Activated CD8-positive, alpha-beta T cell treated with anti-CD3 and anti-CD28 coated beads, Interleukin-2, amount 10 ng/mL, durations not matched to agents 7 days and 5 days (primary cell): ENCODE results near the gene LPIN1. TPM values are rescaled to one million over a fixed set of nuclear protein-coding genes. Genes with fewer than 3 reads are reported as not detected.

Experiments
- ATAC-seq: fragments of 150-1000 bp; cut with Tn5 transposase; one replicate; pipeline ENCODE4 v1.10.0; 2021; ENCODE audit warnings: moderate library complexity
- CTCF ChIA-PET: fragments of 350-600 bp; sonication (Branson Sonifier 250); formaldehyde crosslinking; loops from one replicate; lab custom pipeline; 2021; ENCODE audit warnings: antibody characterized with exemption; lab: Charles Lee
- POLR2A ChIA-PET: fragments of 350-600 bp; sonication (Branson Sonifier 250); formaldehyde crosslinking; loops from one replicate; lab custom pipeline; 2021; ENCODE audit warnings: antibody characterized with exemption; lab: Charles Lee
- DNase-seq: peaks from one replicate; pipeline ENCODE4 v3.0.0-alpha.2; 2020
- H3K27ac Mint-ChIP-seq: one replicate; pipeline ENCODE4 v1.8.0; 2021; ENCODE audit warnings: mild to moderate bottlenecking, mixed read lengths
- H3K27me3 Mint-ChIP-seq: one replicate; pipeline ENCODE4 v1.8.0; 2021; ENCODE audit warnings: low read depth, mixed read lengths
- H3K36me3 Mint-ChIP-seq: one replicate; pipeline ENCODE4 v1.8.0; 2021; ENCODE audit warnings: low read depth, mixed read lengths
- H3K4me1 Mint-ChIP-seq: one replicate; pipeline ENCODE4 v1.8.0; 2021; ENCODE audit warnings: low read depth, mixed read lengths
- H3K4me3 Mint-ChIP-seq: one replicate; pipeline ENCODE4 v1.8.0; 2021; ENCODE audit warnings: mild to moderate bottlenecking, mixed read lengths
- H3K9me3 Mint-ChIP-seq: one replicate; pipeline ENCODE4 v1.8.0; 2022; ENCODE audit warnings: mixed read lengths; ENCODE audit not compliant: insufficient read depth
- microRNA-seq: library from miRNA; unstranded; fragments of <30 nt; microRNA quantifications from one replicate; pipeline ENCODE4 v1.2.0, GENCODE V29; 2022
- total RNA-seq, 2 experiments: library from RNA; stranded (reverse); gene quantifications; one replicate each; pipeline ENCODE4 v1.2.3, GENCODE V29; 2021

The LPIN1 gene
- total RNA-seq, 2 experiments from 2014 or later, result 46.8 to 54.7 TPM

DNA sequence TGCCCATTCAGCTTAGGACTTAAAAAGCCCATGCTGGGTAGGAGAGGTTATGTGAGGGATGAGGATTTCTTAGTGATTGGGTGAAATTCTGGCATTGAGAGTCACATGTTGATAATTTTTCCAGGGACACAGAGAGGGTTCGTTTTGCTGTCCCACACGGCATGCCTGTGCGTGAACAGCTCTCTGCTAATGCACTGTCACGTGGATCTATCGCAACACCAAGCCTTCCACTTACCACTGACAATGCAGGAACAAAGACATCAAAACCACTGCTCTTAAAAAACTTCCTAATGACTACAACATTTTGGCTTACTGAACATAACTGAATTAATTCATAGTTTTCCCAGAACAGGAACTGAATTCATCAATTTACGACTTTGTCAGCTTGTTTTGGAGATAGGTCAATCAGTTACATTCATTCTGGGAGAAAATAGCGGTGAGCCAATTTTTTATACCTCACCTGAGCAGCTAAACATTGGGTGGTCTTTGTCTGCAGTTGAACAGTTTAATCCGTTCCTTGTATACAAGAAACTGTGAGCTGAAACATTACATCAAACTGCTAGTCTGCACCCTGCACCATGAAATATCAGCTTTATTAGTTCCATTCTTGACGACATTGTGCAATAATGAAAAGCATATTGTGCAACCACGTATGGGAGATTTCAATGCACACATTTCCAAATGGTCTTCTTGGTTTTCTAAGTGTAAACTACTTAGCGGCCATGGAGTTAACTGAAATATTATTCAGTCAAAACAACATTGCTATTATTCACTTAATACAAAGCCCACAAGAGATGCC, 127.1 kb downstream of the LPIN1 start:
- CTCF ChIA-PET, result interaction anchor here (0.6 to 1.1 kb wide), 2 partner anchors 843 to 924 kb away, joined by 3 read pairs; no protein-coding TSS in a partner anchor

DNA sequence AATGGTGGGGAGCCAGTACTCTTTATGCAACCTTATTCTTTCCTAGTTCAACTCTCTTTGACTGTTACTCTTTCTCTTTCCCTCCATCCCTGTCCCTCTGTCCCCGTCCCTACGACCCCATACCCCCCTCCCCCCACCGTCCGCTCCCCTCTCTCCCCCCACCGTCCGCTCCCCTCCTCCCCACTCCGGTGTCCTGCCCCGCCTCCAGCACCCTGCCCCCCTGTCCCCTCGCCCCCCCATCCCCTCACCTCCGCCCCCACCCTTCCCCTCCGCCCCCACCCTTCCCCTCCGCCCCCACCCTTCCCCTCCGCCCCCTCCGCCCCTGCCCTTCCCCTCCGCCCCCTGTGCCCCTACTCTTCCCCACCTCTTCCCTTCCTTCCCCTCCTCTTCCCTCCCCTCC, 128.4 kb downstream of the LPIN1 start:
- ChIA-PET POLR2A (no interaction called here), CTCF (no interaction called here)
- ATAC-seq (no peak), DNase-seq (no peak)
- Mint-ChIP-seq H3K4me3 (no peak overlapping the region), H3K4me1 (no peaks in the 10 kb centered on the region), H3K27ac (no peak overlapping the region), H3K27me3 (peaks cover 16% of the 10 kb centered on the region), H3K36me3 (no peaks in the 10 kb centered on the region), H3K9me3 (no peaks in the 10 kb centered on the region)

More for the DNA sequence above, 127.1 kb downstream of the LPIN1 start:
- Mint-ChIP-seq H3K9me3 (no peaks in the 10 kb centered on the region), H3K4me1 (no peaks in the 10 kb centered on the region), H3K36me3 (no peaks in the 10 kb centered on the region), H3K27me3 (peaks cover 13% of the 10 kb centered on the region), H3K4me3 (no peak overlapping the region), H3K27ac (no peak overlapping the region)
- POLR2A ChIA-PET, result no interaction called here
- peak; percentile 13 for DNase-seq
- ATAC-seq, result no peak

- H3K4me3 Mint-ChIP-seq, result no peak overlapping the region
- peaks cover 14% of the 10 kb centered on the region for H3K27me3 Mint-ChIP-seq
- no peak for ATAC-seq
- H3K4me1 Mint-ChIP-seq, result no peaks in the 10 kb centered on the region
- POLR2A ChIA-PET, result no interaction called here
- peak; percentile 13 for DNase-seq
- CTCF ChIA-PET, result no interaction called here
- no peaks in the 10 kb centered on the region for H3K36me3 Mint-ChIP-seq
- no peaks in the 10 kb centered on the region for H3K9me3 Mint-ChIP-seq
- no peak overlapping the region for H3K27ac Mint-ChIP-seq
Measured at GRCh38 chr2:11875481-11875880, 129.0 kb downstream of the LPIN1 start.

DNA sequence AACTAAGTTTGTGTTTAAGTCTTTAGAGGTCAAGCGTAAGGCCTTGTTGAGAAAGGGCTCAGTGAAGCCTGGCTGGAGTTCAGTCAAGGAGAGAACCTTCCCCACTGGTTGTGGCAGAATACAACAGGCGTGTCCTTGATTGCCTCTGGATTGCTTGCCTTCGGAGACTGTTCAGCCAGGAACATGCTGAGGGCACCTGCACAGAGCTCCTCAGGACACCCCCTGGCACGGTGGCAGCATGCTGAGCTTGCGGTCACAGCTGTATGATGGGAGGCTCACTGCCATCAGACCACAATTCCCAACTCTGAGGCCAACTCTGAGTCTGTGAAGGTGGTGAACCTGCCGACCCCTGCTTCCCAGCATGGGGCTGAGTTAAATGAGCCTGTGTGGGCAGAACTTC, 130.0 kb downstream of the LPIN1 start:
- Mint-ChIP-seq H3K27me3 (peaks cover 9% of the 10 kb centered on the region), H3K4me1 (no peaks in the 10 kb centered on the region), H3K27ac (no peak overlapping the region), H3K4me3 (no peak overlapping the region), H3K9me3 (no peaks in the 10 kb centered on the region), H3K36me3 (no peaks in the 10 kb centered on the region)
- DNase-seq, result peak; percentile 12
- ChIA-PET POLR2A (no interaction called here), CTCF (no interaction called here)
- no peak for ATAC-seq

DNA sequence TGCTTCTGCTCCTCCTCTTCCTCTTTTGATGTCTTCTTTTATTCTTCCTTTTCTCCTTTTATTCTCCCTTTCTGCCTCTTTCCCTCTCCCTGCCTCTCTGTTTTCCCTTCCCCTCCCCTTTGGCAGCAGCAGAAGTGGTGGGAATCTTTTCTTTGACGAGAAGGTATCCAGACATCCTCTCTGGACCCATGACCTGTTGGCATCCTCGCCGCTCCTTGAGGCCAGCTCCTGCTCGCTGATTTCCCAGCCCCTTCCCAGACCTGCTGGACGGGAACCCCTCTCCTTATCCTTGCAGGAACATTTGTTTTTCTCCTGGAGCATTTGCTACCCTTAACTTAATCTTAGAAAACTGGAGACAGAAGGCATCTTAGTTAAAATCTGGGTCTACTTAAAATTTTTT, 130.5 kb downstream of the LPIN1 start:
- H3K4me1 Mint-ChIP-seq, result no peaks in the 10 kb centered on the region

More for the DNA sequence above, 130.5 kb downstream of the LPIN1 start:
- ATAC-seq, result no peak
- no peak overlapping the region for H3K27ac Mint-ChIP-seq
- no peaks in the 10 kb centered on the region for H3K36me3 Mint-ChIP-seq
- H3K4me3 Mint-ChIP-seq, result no peak overlapping the region
- peaks cover 9% of the 10 kb centered on the region for H3K27me3 Mint-ChIP-seq
- no peaks in the 10 kb centered on the region for H3K9me3 Mint-ChIP-seq
- CTCF ChIA-PET, result no interaction called here
- POLR2A ChIA-PET, result no interaction called here
- no peak for DNase-seq

Small RNAs within 50 kb of the gene (microRNA-seq; reads per million reads assigned to microRNA genes)
- gene MIR4262 (not detected), gene MIR548S (not detected)

Other genes with a start within 250 kb of the LPIN1 start
- gene GREB1, start 212.6 kb upstream of the LPIN1 start, total RNA-seq, result under 1 TPM; 0.42 to 0.68 TPM
- gene NTSR2, start 76.4 kb upstream of the LPIN1 start, total RNA-seq, result not detected